Muscle of back (tissue), 11 donors: ENCODE measurements around the gene SLIT3. TPM values are rescaled to one million over a fixed set of nuclear protein-coding genes. Genes with fewer than 3 reads are reported as not detected.

Experiments
- DNase-seq, 3 donors: peaks; one replicate each; pipeline versions ENCODE4 v3.0.0 to v3.0.0-alpha.2; 2013
- polyA plus RNA-seq, 10 donors: library from polyadenylated mRNA; unstranded; fragments of 120-200 nt; gene quantifications; one replicate each; pipeline ENCODE4 v1.2.1, GENCODE V29; 2013; ENCODE audit not compliant: insufficient read length in 10 of 10

Gene SLIT3
- polyA plus RNA-seq, 10 donors, result 6.6 to 47.9 (median 10.4) TPM

- DNase-seq, result peak in 1 of 3 donors; percentile 66
Measured at GRCh38 chr5:169299663-169300467, 1.1 kb downstream of the SLIT3 start.

GRCh38 chr5:169299191-169299662, 1.7 kb downstream of the SLIT3 start:
- peak in 1 of 3 donors; percentile 52 for DNase-seq

GRCh38 chr5:169298193-169298592, 2.7 kb downstream of the SLIT3 start:
- DNase-seq, result no peak

- DNase-seq, result no peak
Measured at GRCh38 chr5:169296419-169297143, 4.4 kb downstream of the SLIT3 start.

- DNase-seq, result no peak
Measured at GRCh38 chr5:169295306-169295705, 5.6 kb downstream of the SLIT3 start.

- DNase-seq, result no peak
Measured at GRCh38 chr5:169294621-169295020, 6.3 kb downstream of the SLIT3 start.

GRCh38 chr5:169291877-169292276, 9.1 kb downstream of the SLIT3 start:
- DNase-seq, result no peak

GRCh38 chr5:169290895-169291294, 10.0 kb downstream of the SLIT3 start:
- no peak for DNase-seq

GRCh38 chr5:169289520-169289919, 11.4 kb downstream of the SLIT3 start:
- DNase-seq, result no peak

- peak in 1 of 3 donors; percentile 30 for DNase-seq
Measured at GRCh38 chr5:169288066-169288930, 12.6 kb downstream of the SLIT3 start.

GRCh38 chr5:169287529-169287928, 13.4 kb downstream of the SLIT3 start:
- no peak for DNase-seq

GRCh38 chr5:169286572-169287300, 14.2 kb downstream of the SLIT3 start:
- peak in 1 of 3 donors; percentile 56 for DNase-seq

- DNase-seq, result no peak
Measured at GRCh38 chr5:169283887-169284286, 17.1 kb downstream of the SLIT3 start.

- no peak for DNase-seq
Measured at GRCh38 chr5:169281625-169282024, 19.3 kb downstream of the SLIT3 start.

- no peak for DNase-seq
Measured at GRCh38 chr5:169280696-169281095, 20.2 kb downstream of the SLIT3 start.

GRCh38 chr5:169280286-169280685, 20.7 kb downstream of the SLIT3 start:
- no peak for DNase-seq

GRCh38 chr5:169279125-169279524, 21.8 kb downstream of the SLIT3 start:
- no peak for DNase-seq

- no peak for DNase-seq
Measured at GRCh38 chr5:169273881-169274280, 27.1 kb downstream of the SLIT3 start.

- no peak for DNase-seq
Measured at GRCh38 chr5:169273451-169273850, 27.5 kb downstream of the SLIT3 start.

GRCh38 chr5:169272731-169273427, 28.1 kb downstream of the SLIT3 start:
- no peak for DNase-seq

GRCh38 chr5:169272111-169272510, 28.8 kb downstream of the SLIT3 start:
- DNase-seq, result no peak
